Ecto neural progenitor cell (in vitro differentiated cells): Measurements from ENCODE around the gene SCNN1G.

Experiments
- DNase-seq: peaks from one replicate; pipeline ENCODE4 v3.0.0-alpha.2; 2018; ENCODE audit warnings: low spot score

SCNN1G gene

DNA sequence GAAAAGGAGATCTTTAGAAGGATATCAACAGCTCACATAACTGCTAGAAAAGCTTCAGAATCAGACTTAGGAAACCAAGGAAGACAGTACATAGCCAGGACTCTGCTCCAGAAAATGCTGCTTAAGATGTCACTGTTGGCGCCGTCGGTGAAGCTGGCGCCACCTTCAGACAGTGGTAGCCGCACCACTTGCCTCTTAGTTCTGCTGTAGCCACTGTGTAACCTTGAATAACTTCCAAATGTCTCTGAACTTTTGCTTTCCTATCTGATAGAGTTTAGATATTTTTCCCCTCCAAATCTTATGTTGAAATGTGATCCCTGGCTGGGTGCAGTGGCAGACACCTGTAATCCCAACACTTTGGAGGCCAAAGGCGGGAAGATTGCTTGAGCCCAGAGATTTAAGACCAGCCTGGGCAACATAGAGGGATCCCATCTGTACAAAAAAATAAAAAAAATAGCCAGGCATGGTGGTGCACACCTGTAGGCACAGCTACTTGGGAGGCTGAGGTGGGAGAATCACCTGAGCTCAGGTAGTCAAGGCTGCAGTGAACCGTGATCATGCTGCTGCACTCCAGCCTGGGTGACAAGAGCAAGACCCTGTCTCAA is 27.0 kb upstream of the SCNN1G start:
- no peak for DNase-seq

DNA sequence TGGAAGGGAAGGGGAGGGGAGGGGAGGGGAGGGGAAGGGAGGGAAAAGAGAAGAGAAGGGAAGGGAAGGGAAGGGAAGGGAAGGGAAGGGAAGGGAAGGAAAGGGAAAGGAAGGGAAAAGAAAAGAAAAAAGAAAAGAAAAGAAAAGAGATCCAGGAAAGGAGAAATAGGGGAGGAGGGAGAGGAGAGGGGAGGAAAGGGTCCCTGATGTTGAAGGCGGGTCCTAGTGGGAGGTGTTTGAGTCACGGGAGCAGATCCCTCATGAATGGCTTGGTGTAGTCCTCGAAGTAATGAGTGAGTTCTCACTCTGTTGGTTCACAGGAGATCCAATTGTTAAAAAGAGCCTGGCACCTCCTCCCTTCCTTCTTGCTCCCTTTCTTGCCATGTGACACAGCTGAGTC is 26.4 kb upstream of the SCNN1G start:
- no peak for DNase-seq

- no peak for DNase-seq
These were observed 25.5 kb upstream of the SCNN1G start for GRCh38 chr16:23156946-23157460.

DNA sequence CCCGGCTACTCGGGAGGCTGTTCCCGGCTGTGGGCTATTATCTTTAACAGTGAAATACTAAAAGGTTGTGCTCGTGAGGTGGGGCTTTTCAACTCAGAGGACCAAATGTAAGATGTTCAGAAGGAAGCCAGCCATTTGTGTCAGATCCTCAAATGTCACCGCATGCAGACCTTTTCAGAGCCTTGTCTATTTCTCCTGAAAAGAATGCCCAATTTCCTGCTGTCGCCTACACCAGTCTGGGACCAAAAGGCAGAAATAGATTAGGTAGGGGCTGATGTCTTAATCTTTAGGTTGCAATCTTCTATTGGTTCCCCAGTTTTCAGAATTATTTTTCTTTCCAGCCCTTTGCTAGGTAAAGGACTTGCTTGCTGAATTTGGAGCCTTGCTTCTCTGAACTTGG is 24.4 kb upstream of the SCNN1G start:
- DNase-seq = no peak

DNA sequence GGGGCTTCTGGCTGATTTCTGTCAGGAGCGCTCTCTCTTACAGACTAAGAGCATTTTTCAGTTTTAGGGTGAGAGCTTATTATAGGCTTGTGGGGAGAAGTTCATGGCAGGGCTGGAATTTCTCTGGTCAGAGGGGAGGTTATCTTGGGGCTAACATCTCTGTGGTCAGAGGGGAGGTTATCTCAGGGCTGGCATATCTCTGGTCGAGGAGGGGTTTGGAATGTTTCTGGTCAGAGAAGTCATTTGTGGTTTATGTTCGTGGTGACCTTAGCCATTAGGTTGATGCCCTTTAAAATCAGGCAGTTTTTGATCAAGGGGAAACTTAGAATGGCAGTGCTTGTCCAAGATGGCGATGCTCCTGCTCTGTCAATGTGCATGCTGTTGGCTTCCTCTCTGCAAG is 22.5 kb upstream of the SCNN1G start:
- DNase-seq = no peak

- no peak for DNase-seq
These were observed 22.0 kb upstream of the SCNN1G start for GRCh38 chr16:23160574-23160973.

DNA sequence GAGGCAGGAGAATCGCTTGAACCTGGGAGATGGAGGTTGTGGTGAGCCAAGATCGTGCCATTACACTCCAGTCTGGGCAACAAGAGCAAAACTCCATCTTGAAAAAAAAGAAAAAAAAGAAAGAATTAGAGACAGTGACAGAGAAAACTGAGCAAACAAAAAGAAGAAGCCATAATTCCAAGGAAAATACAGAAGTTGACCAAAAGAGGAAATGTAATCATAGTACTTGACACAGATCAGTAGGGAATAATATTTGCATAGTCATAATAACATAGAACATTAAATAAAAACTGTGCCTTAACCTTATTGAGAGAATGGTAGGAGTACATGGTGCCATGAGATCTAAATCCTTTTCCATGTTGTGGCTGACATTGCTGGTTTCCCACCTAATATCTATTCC is 18.6 kb upstream of the SCNN1G start:
- no peak for DNase-seq

GRCh38 chr16:23164736-23165135 is 17.8 kb upstream of the SCNN1G start:
- DNase-seq = no peak

DNA sequence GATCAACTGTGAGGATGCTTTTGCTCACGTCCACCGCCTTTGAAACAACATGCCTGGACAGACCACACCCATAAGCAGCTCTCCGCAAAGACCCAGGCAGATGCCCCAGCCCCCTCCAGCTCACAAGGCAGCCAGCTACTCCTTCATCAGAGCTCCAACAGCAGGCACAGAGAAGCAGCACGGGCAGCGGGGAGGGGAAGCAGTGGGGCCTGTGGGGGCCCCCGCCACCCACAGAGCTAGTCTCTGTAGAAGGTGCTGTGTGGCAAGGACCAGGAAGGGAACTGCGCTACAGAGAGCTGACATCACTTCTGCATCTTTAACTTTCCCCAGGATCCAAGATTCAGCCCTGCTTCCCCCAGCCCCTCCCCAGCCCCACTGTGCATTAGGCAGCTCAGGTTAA is 10.0 kb upstream of the SCNN1G start:
- no peak for DNase-seq

DNA sequence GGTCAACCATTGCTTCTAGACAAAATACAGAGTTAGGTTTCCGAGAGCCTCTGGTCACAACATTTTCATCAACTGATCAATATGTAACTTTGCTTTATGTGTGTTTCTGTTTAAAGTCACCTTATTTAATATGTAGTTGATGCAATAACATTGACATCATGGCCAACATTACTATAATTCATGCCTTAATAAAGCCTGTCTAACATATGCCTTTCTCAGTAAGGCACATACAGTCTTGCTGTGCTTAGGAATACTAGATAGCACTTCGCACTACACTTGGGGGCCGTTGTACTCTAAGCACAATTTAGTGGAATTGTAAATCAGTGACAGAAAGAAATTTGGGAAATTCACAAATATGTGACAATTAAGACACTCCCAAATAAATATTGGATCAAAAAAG is 9.6 kb upstream of the SCNN1G start:
- DNase-seq = no peak

DNA sequence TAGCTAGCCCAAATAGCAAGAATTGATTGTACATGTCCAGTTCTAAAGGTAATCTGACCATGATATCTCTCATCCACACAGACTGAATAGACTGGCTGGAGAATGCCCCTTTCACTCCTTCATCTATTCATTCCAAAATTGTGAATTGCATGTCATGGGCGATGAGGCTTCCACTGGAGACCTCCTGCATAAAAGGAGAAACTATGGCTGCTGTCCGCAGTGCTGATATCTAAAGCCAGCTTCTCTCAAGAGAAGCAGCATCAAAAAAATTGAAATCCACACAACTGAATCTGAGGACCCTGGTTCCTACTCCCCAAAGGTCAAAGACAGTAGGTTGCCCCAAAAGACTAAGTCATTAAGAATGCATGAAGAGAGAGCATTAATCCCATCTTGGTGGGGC is 7.9 kb upstream of the SCNN1G start:
- no peak for DNase-seq

DNA sequence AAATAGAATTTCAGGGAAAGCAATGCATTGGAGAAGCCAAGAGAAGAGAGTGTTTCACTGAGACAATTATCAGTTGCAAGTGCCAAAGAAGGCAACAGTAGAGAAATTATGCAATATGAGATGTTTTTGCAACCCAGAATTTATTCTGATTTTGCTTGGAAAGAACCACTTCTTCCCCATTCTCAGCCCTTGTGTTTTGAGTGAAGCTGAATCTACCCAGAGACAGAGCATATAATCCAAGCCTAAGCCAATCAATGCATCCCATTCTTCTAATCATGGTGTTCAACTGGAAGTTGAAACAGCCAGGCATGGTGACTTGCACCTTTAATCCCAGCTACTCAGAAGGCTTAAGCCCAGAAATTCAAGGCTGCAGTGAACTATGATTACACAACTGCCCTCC is 6.9 kb upstream of the SCNN1G start:
- DNase-seq = no peak

GRCh38 chr16:23181506-23181905 is 1.0 kb upstream of the SCNN1G start:
- DNase-seq = no peak

DNA sequence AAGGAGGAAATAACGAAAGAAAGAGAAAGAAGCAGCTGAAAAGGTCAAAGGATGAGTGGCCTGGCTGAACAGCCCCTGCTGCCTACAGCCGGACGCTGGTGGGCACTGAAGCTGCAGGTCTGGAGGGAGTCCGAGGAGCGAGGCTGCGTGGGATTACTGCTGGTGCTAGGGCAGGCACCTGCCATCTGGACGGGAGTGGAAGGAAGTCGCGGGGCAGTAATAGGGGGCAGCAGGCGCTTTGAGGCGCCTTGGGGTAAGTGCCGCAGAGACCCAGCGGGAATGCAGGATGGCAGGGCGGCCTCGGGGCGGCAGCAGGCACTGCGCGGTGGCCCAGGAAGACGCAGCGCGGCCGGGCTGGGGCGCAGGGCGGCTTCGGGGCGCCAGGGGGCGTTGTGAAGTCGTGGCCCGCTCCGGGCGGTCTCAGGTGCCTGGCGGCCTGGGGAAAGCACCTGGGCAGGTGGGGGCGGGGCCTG is 303 bp upstream of the SCNN1G start:
- DNase-seq = peak; percentile 88

- no peak for DNase-seq
These were observed 958 bp downstream of the SCNN1G start for GRCh38 chr16:23183543-23183862.

DNA sequence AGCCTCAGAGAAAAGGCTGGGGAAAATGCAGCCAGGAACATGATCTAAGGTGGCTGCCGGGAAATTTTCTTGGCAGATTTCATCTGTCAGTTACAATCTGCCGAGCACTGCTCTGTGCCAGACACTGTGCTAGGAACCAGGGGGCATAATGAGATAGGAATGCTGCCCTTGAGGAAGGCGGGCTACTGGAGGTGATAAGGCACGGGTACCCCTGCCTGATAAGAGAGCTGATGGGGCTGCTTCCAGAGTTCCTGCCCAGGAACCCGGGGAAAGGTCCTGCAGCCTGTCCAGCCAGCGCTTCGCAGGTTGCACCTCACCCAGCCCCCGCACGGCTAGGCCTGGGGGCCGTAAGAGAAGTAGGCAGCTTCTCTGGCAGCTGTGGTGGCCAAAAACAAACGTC is 3.1 kb downstream of the SCNN1G start:
- no peak for DNase-seq

DNA sequence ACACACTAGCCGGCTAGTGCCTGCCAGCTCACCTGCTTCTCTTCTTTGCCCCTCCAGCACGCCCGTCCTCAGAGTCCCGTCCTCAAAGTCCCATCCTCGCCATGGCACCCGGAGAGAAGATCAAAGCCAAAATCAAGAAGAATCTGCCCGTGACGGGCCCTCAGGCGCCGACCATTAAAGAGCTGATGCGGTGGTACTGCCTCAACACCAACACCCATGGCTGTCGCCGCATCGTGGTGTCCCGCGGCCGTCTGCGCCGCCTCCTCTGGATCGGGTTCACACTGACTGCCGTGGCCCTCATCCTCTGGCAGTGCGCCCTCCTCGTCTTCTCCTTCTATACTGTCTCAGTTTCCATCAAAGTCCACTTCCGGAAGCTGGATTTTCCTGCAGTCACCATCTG is 3.6 kb downstream of the SCNN1G start:
- no peak for DNase-seq

- DNase-seq = no peak
These were observed 4.8 kb downstream of the SCNN1G start for GRCh38 chr16:23187341-23187740.

DNA sequence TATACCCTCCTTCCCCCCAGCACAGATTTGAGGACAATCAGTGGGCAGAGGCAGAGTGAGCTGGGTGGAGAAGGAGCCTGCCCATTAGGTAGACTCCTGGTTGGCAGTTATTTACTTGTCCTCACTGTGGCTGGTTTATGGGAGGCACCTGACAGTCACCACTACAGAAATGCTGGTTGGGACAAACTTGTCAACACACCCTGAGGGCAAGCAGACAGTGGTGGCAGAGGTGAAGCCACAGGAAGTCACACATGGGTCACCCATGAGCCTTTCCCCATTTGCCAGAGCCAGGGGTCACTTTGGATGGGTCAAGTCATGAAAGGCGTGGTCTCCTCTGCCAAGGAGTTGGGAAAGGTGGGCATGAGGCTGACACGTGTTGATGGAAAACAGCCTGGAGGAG is 6.4 kb downstream of the SCNN1G start:
- DNase-seq = no peak

DNA sequence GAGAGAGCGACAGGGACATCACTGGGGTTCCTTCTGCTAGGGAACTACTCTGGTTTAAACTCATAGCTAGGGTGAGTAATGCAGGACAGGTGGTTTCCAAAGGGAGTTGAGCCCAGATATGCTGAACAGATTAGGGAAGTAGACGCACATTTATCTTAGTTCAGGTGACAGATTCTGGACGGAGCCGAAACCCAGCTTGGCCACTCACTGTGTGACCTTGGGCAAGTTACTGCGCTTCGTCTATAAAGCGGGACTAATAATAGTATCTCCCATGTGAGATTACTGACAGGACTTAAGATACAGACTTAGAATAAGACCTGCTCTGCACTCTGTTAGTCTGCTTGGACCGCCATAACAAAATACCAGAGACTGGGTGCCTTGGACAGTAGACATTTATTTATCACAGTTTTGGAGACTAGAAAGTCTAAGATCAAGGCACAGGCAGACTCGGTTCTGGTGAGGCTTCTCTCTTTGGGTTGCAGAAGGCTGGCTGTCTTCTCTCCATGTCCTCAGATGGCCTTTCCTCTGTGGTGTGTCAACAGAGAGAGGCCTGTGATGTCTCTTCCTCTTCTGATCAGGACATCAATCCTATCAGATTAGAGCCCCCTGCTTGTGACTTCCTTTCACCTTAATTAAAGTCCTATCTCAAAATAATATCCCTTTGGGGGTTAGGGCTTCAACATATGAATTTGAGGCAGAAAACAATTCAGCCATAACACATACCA is 12.1 kb downstream of the SCNN1G start:
- DNase-seq = no peak

DNA sequence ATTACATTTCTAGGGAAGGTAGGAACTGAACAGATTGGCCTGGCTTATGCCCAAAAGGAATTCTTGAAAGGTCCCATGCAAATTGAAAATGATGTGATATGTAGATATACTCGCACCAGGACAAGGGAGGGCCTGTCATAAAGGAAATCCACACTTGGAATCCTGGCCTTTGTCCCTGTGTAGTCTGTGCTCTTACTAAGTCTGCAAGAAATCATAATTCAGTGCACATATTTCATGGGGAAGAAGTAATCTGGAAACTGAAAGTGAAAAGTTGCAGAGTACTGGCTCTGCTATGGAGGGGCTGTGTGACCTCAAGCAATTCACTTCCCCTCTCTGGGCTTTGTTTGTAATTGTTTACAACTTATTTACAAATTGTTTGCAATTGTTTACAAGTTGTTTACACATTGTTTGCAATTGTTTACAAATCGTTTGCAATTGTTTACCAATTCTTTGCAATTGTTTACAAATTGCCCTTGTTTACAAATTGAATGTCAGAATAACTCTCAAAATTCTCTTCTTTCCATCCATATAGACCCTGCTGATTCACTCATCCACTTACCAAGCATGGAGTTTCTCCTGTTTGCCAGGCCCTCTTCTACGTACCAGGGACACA is 12.9 kb downstream of the SCNN1G start:
- DNase-seq = no peak

- no peak for DNase-seq
These were observed 14.0 kb downstream of the SCNN1G start for GRCh38 chr16:23196539-23196938.

DNA sequence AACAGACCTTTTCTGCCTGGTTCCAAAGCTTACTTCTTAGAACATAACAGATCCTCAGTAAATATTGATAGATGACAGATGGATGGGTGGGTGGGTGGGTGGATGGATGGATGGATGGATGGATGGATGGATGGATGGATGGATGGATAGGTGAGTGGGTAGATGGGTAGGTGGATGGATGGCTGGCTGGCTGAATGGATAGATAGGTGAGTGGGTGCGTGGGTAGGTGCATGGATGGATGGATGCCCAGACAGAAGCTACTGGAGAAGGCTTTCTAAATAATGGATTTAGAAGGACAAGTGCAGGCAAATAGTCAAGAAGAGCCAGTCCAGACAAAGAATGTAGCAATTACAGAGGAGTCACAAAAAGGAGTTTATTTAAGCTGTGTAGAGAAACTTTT is 19.6 kb downstream of the SCNN1G start:
- DNase-seq = no peak

DNA sequence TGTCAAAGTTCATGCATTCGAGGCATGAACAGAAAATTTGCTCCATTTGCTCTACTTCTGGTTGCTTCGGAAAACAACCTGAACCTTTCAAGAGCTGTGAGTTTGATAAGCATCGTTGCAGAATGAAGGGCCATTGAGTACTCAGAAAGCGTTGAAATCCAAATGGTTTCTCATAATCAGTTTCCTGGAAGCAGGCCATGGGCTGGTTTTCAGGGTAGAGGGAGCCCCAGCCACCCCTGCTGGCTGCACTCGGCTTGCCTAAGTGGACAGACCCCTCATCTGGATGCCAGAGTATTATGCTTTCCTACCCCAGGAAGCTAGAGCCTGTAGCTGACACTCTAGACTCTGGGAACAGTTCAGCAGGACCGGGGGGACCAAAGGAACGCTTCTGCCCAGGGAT is 24.4 kb downstream of the SCNN1G start:
- DNase-seq = no peak
